HG03521 (cell line): ENCODE data around the gene SGSM2.

ENCODE experiments used
- ATAC-seq: cut with Tn5 transposase; IDR thresholded peaks from one replicate; pipeline ENCODE4 v1.9.1; 2021; ENCODE audit warnings: mild to moderate bottlenecking, moderate library complexity; ENCODE audit not compliant: unreplicated experiment

Gene SGSM2

GRCh38 chr17:2416010-2416734 is 78.9 kb downstream of the SGSM2 start:
- no peak for ATAC-seq

DNA sequence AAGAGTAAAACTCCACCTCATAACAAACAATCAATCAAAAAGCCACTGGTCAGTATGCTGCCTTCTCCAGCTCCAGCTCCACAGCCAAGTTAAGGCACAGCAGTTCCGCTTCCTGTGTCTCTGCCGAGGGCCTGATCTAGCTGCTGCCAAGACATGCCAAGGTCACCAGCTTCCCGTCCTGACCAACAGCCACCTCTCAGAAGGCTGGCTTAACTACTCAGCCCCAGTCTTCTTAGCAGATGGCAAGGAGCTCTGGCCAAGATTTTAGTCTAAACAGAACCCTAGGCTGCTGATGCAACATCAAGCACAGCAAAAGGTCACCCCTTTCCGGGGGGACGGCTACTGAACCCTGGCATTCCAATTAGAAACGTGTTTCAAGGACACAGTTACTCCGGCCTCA is 81.3 kb downstream of the SGSM2 start:
- ATAC-seq: no peak

GRCh38 chr17:2419486-2419885 is 82.2 kb downstream of the SGSM2 start:
- no peak for ATAC-seq

DNA sequence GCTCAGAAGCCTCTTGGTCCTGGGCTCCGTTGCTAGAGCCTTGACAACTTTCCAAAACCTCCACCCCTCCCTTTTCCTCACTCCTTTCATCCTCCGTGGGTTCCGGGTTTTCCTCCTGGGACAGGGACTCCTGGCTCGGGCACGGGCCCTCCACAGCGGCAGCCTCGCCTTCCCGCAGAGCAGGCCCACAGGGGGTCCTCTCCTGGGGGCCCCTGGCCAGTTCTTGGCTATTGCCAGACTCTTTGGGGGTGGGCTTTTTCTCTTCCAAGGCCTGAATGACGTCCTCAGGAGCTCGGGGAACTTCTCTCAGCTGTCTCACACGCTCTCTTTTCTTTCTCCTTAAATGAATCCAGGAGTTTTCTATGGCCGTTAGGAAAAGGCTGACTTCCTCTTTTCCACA is 82.9 kb downstream of the SGSM2 start:
- ATAC-seq: no peak

- no peak for ATAC-seq
Observed at GRCh38 chr17:2421315-2422147, 84.2 kb downstream of the SGSM2 start.

DNA sequence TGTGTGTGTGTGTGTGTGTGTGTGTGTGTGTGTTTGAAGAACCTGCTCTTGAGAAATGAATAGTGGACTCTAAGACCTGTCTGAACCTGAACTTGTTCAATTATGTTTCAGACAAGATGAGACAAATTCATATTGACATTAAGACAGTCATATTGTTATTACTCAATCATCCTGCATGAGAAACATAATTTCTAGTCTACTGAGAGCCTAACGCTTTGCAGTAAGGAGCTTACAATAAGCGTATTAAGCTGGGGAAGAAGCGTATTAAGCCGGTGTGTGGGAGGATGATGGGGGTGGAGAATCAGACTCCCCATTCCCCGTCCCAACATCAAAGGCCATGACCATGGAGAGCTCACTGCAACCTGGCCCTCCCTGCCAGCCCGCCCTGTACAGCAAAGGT is 86.0 kb downstream of the SGSM2 start:
- no peak for ATAC-seq

- no peak for ATAC-seq
Observed at GRCh38 chr17:2427215-2427614, 89.9 kb downstream of the SGSM2 start.

DNA sequence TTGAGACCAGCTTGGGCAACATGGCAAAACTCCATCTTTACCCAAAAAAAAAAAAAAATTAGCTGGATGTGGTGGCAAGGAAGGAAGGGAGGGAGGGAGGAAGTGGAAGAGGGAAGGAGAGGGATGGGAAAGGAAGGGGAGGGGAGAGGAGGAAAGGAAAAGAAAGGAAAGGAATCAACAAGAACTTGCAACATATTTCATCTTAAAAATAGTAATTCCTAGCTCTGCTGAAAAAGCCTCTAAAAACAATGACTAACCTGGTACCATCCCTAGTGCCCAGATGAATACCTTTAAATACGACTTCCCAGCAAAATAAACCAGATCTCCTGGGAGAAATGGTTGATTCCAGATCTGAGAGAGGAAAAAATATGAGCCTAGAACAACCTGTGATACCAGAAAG is 90.6 kb downstream of the SGSM2 start:
- ATAC-seq: no peak
